OCI-LY1 (cell line): ENCODE data around the gene TGM5.

Experiments
- H2AFZ ChIP-seq: fragments of 200-600 bp; sonication (generic), shearing (Covaris generic); 2 replicates; pipeline ENCODE4 v1.6.0; 2014; ENCODE audit warnings: antibody characterized with exemption, mild to moderate bottlenecking, low read length
- H3F3A ChIP-seq: fragments of 200-600 bp; sonication (generic), shearing (Covaris generic); 2 replicates; pipeline ENCODE4 v1.6.0; 2014; ENCODE audit warnings: mild to moderate bottlenecking, antibody characterized with exemption, low read length, moderate library complexity; ENCODE audit not compliant: insufficient read depth
- H3K27ac ChIP-seq: fragments of 200-600 bp; sonication (generic); 2 replicates; pipeline ENCODE4 v1.5.1; 2014; ENCODE audit warnings: low read length, mixed run types, mild to moderate bottlenecking, low read depth; ENCODE audit not compliant: poor library complexity, severe bottlenecking
- H3K27me3 ChIP-seq: fragments of 200-600 bp; sonication (generic); 2 replicates; pipeline ENCODE4 v1.6.0; 2014; ENCODE audit warnings: antibody characterized with exemption, mild to moderate bottlenecking, low read length, moderate library complexity; ENCODE audit not compliant: insufficient read depth
- H3K36me3 ChIP-seq: fragments of 200-600 bp; sonication (generic); 2 replicates; pipeline ENCODE4 v1.6.1; 2014; ENCODE audit warnings: mild to moderate bottlenecking, antibody characterized with exemption, low read length, moderate library complexity, mixed read lengths; ENCODE audit not compliant: insufficient read depth
- H3K4me1 ChIP-seq: fragments of 200-600 bp; sonication (generic); 2 replicates; pipeline ENCODE4 v1.5.1; 2014; ENCODE audit warnings: mild to moderate bottlenecking, low read length, moderate library complexity; ENCODE audit not compliant: insufficient read depth, severe bottlenecking
- H3K4me2 ChIP-seq: fragments of 200-600 bp; sonication (generic), shearing (Covaris generic); 2 replicates; pipeline ENCODE4 v1.6.1; 2014; ENCODE audit warnings: low read length
- H3K4me3 ChIP-seq: fragments of 200-600 bp; sonication (generic); 2 replicates; pipeline ENCODE4 v1.5.1; 2014; ENCODE audit warnings: low read length, low read depth, mild to moderate bottlenecking, mixed read lengths; ENCODE audit not compliant: poor library complexity, severe bottlenecking
- H3K79me2 ChIP-seq: fragments of 200-600 bp; shearing (Covaris generic); 2 replicates; pipeline ENCODE4 v1.6.1; 2016; ENCODE audit warnings: mixed run types, low read length, mixed read lengths; ENCODE audit not compliant: insufficient read depth
- H3K9ac ChIP-seq: fragments of 200-600 bp; sonication (generic), shearing (Covaris generic); 2 replicates; pipeline ENCODE4 v1.6.1; 2014; ENCODE audit warnings: mild to moderate bottlenecking, low read length, mixed read lengths
- H3K9me2 ChIP-seq: fragments of 200-600 bp; sonication (generic), shearing (Covaris generic); 2 replicates; pipeline ENCODE4 v1.6.1; 2014; ENCODE audit warnings: low read depth, mild to moderate bottlenecking, low read length, mixed read lengths
- H3K9me3 ChIP-seq: fragments of 200-600 bp; shearing (Covaris generic); 2 replicates; pipeline ENCODE4 v1.6.1; 2014; ENCODE audit warnings: low read length, mixed read lengths
- H4K20me1 ChIP-seq: fragments of 200-600 bp; sonication (generic), shearing (Covaris generic); 2 replicates; pipeline ENCODE4 v1.6.0; 2016; ENCODE audit warnings: mild to moderate bottlenecking, low read length; ENCODE audit not compliant: insufficient read depth
- EZH2 ChIP-seq: fragments of 200-600 bp; sonication (generic), shearing (Covaris generic); IDR thresholded peaks from 2 replicates; pipeline ENCODE4 v1.8.0; 2017; ENCODE audit warnings: borderline replicate concordance, mixed run types, mild to moderate bottlenecking, antibody characterized with exemption, low read length, moderate library complexity, mixed read lengths
- TF ChIP-seq, protein P1 (sequence below): fragments of 200-600 bp; sonication (generic), shearing (Covaris generic); IDR thresholded peaks from 2 replicates; pipeline ENCODE4 v1.5.1; 2017; ENCODE audit warnings: mild to moderate bottlenecking, antibody characterized with exemption, low read length, moderate library complexity, mixed read lengths

The TGM5 gene

GRCh38 chr15:43283526-43283925 lies 16.8 kb upstream of the TGM5 start:
- Histone ChIP-seq H3K9ac (no peak overlapping the region), H3K4me3 (no peak overlapping the region), H3K4me1 (no peaks in the 10 kb centered on the region), H3K27ac (no peak overlapping the region), H3K4me2 (no peak overlapping the region), H3F3A (no peaks in the 10 kb centered on the region), H4K20me1 (no peaks in the 10 kb centered on the region), H3K36me3 (no peaks in the 10 kb centered on the region), H3K9me2 (no peaks in the 10 kb centered on the region), H2AFZ (no peak overlapping the region), H3K79me2 (no peaks in the 10 kb centered on the region), H3K27me3 (peaks cover 7% of the 10 kb centered on the region; the same call in 1 of the 2 replicates), H3K9me3 (no peaks in the 10 kb centered on the region)
- TF ChIP-seq, protein P1, sequence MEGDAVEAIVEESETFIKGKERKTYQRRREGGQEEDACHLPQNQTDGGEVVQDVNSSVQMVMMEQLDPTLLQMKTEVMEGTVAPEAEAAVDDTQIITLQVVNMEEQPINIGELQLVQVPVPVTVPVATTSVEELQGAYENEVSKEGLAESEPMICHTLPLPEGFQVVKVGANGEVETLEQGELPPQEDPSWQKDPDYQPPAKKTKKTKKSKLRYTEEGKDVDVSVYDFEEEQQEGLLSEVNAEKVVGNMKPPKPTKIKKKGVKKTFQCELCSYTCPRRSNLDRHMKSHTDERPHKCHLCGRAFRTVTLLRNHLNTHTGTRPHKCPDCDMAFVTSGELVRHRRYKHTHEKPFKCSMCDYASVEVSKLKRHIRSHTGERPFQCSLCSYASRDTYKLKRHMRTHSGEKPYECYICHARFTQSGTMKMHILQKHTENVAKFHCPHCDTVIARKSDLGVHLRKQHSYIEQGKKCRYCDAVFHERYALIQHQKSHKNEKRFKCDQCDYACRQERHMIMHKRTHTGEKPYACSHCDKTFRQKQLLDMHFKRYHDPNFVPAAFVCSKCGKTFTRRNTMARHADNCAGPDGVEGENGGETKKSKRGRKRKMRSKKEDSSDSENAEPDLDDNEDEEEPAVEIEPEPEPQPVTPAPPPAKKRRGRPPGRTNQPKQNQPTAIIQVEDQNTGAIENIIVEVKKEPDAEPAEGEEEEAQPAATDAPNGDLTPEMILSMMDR: no peak
- TF ChIP-seq EZH2: no peak

- Histone ChIP-seq H3K9me2 (no peaks in the 10 kb centered on the region), H3K36me3 (no peaks in the 10 kb centered on the region), H4K20me1 (no peaks in the 10 kb centered on the region), H3K9me3 (no peaks in the 10 kb centered on the region), H3K4me3 (no peak overlapping the region), H3K79me2 (no peaks in the 10 kb centered on the region), H3K4me1 (no peaks in the 10 kb centered on the region), H2AFZ (no peak overlapping the region), H3F3A (no peaks in the 10 kb centered on the region), H3K9ac (no peak overlapping the region), H3K27ac (no peak overlapping the region), H3K27me3 (peaks cover 7% of the 10 kb centered on the region; the same call in 1 of the 2 replicates), H3K4me2 (no peak overlapping the region)
- no peak for TF ChIP-seq EZH2
- TF ChIP-seq, protein P1: no peak
Observed at GRCh38 chr15:43281926-43282602, 15.3 kb upstream of the TGM5 start.

DNA sequence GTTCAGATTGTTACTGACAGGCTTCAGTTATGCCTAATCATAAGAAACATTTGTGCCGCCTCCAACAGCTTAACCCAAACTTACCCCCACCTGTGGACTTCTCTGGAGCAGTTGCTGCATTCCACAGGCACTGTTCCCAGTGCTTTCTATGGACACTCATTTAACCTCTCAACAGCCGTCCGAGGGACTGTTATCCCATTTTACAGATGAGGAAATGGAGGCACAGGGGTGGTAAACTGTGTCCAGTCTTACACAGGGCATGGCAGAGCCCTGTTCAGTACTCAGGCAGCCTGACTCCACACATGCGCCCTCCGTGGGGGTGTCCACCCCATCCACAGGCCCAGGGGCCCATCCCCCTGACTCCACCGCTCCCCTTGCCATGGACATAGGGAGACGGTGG lies 14.3 kb upstream of the TGM5 start:
- H3K36me3 ChIP-seq: no peaks in the 10 kb centered on the region
- no peaks in the 10 kb centered on the region for H4K20me1 ChIP-seq
- no peak overlapping the region for H2AFZ ChIP-seq
- H3K9me2 ChIP-seq: no peaks in the 10 kb centered on the region
- no peak overlapping the region for H3K4me2 ChIP-seq
- H3K27ac ChIP-seq: no peak overlapping the region
- TF ChIP-seq EZH2: no peak
- TF ChIP-seq, protein P1: no peak
- H3K4me1 ChIP-seq: no peaks in the 10 kb centered on the region
- no peaks in the 10 kb centered on the region for H3K79me2 ChIP-seq
- no peak overlapping the region for H3K9ac ChIP-seq
- H3K27me3 ChIP-seq: peaks cover 7% of the 10 kb centered on the region; the same call in 1 of the 2 replicates
- H3F3A ChIP-seq: no peaks in the 10 kb centered on the region
- no peak overlapping the region for H3K4me3 ChIP-seq
- H3K9me3 ChIP-seq: no peaks in the 10 kb centered on the region
